Central memory CD8-positive, alpha-beta T cell (primary cell): ENCODE data around the gene ST3GAL3.

Source experiments
- ATAC-seq: fragments of 150-1000 bp; cut with Tn5 transposase; replicated peaks from 2 replicates; pipeline ENCODE4 v1.10.0; 2022; ENCODE audit warnings: mild to moderate bottlenecking, moderate FRiP score, moderate number of reproducible peaks; ENCODE audit not compliant: poor library complexity, severe bottlenecking; ENCODE audit errors: extremely low read depth
- DNase-seq, 2 donors: peaks; one replicate each; pipeline ENCODE4 v3.0.0; 2021; ENCODE audit warnings: low spot score in 2 of 2
- H3K27ac Mint-ChIP-seq: one replicate; pipeline ENCODE4 v1.8.0; 2022; ENCODE audit warnings: low read depth, mild to moderate bottlenecking, moderate library complexity, mixed read lengths
- H3K27me3 Mint-ChIP-seq: one replicate; pipeline ENCODE4 v1.8.0; 2022; ENCODE audit warnings: mixed read lengths
- H3K36me3 Mint-ChIP-seq: one replicate; pipeline ENCODE4 v1.8.0; 2022; ENCODE audit warnings: mild to moderate bottlenecking, moderate library complexity, mixed read lengths; ENCODE audit not compliant: insufficient read depth
- H3K4me1 Mint-ChIP-seq: one replicate; pipeline ENCODE4 v1.8.0; 2022; ENCODE audit warnings: mixed read lengths
- H3K4me3 Mint-ChIP-seq: one replicate; pipeline ENCODE4 v1.8.0; 2022; ENCODE audit warnings: mild to moderate bottlenecking, moderate library complexity, mixed read lengths
- H3K9me3 Mint-ChIP-seq: one replicate; pipeline ENCODE4 v1.8.0; 2022; ENCODE audit warnings: mixed read lengths

The ST3GAL3 gene

DNA sequence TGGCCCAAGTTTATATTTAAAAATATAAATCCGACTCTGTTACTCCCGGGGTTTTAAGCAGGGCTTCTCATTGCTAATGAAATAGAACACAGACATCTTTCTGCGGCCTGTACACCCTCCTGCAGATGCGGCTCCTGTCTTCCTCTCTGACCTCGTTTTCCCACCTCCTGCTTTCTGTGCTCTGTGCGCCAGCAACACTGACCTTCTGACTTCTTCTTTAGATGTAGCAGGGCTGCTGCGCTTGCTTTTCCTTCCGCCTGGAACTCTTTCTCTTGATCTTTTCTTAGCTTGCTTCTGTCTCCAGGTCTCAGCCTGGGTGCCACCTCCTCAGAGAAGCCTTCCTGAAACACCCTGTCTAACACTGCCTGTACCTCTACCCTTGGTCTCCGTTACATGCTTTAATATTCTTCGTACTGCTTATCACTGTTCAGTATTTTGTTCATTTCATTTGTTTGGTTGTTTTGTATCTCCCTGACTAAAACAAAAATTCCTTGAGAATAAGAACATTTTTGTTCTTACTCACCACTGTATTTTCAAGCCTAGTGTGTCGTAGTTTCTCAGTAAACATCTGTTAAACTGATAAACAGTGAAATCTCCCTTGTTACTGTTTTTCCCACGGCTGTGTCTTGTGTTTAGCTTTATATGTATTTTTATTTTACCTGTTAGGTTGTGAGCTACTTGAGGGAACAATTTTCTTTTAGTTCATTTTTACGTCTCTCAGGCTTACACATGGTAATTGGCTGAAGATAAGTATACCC lies 79.0 kb downstream of the ST3GAL3 start:
- peaks cover 11% of the 10 kb centered on the region for H3K4me1 Mint-ChIP-seq
- H3K27me3 Mint-ChIP-seq: no peaks in the 10 kb centered on the region
- H3K27ac Mint-ChIP-seq: no peak overlapping the region
- ATAC-seq (no peak), DNase-seq (no peak)
- H3K9me3 Mint-ChIP-seq: no peaks in the 10 kb centered on the region
- no peak overlapping the region for H3K4me3 Mint-ChIP-seq
- H3K36me3 Mint-ChIP-seq: peaks cover 2% of the 10 kb centered on the region

DNA sequence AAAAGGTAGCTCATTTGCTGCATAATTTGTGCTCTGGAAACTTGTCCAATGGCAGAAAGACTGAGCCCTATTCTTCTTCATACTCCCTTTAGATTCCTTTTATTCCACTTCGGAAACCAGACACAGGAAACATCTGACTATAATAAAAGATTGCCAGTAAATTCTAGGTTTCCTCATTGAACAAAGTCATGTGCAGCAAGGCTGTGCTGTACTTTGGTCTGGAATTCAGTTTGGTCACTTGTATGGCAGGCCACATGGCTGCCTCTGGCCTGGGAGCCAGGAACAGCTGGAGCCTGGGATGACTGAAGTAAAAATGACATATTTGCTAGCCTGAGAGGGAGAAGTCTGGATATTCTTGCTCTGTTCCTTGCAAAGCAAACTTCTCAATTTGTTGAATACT lies 79.6 kb downstream of the ST3GAL3 start:
- Mint-ChIP-seq H3K36me3 (peaks cover 2% of the 10 kb centered on the region), H3K4me1 (peaks cover 11% of the 10 kb centered on the region), H3K9me3 (no peaks in the 10 kb centered on the region), H3K27ac (no peak overlapping the region), H3K4me3 (no peak overlapping the region), H3K27me3 (no peaks in the 10 kb centered on the region)
- ATAC-seq (no peak), DNase-seq (no peak)

DNA sequence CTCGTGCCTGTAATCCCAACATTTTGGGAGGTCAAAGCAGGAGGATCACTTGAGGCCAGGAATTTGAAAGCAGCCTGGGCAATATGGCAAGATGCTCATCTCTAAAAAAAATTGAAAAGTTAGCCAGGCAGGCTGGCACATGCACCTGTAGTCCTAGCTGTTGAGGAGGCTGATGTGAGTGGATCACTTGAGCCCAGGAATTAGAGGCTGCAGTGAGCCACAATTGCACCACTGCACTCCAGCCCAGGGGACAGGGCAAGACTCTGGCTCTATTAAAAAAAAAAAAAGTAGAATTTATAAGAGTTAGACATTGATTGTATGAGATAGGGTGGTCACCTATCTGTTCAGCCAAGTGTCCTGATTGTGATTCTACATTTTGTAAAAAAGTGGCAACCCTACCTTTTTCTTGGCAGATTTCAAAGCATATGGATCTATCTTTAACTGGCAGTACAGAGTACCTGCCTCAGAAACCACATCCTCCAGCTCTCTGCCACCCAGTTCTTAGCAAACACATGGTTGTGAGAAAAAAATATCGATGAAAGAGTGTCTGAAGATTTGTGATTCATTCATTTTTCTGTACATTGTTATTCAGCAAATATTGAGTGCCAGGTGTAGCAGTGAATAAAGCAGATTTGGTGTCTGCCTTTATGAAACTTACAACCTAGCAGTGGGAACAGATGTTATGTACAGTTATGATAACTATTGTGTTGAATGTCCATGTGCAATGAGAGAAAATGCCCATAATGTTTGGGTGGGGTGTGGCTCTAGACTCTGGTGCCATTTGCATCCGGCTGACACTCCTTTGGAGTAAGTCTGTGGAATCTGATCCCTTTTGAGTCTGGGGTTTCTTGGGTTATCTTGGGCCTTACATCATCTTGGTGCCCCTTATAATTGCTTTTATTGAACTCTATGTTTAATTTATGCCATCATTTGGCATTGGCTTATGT lies 82.5 kb downstream of the ST3GAL3 start:
- Mint-ChIP-seq H3K9me3 (no peaks in the 10 kb centered on the region), H3K4me1 (peaks cover 11% of the 10 kb centered on the region), H3K4me3 (no peak overlapping the region), H3K27ac (peak overlapping the region; percentile 54), H3K36me3 (no peaks in the 10 kb centered on the region), H3K27me3 (no peaks in the 10 kb centered on the region)
- DNase-seq (no peak), ATAC-seq (peak; percentile 49)

DNA sequence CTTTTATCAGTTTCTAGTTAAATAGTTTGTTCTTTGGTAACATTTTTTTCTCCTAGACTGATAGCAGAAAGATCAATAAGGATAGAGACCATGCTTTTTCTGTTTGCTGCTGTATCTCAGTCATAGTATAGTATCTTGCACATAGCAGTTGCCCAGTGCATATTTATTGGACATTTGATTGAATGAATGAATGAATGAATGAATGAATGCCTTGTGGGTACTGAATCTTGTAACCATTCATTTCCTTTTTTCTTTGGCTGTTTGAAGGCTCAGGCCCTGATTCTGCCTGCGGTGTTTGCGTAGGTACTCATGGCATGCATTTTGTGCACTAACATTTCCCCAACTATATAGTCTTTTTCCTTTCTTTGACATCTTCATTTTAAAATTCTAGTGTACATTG lies 83.9 kb downstream of the ST3GAL3 start:
- Mint-ChIP-seq H3K4me1 (peaks cover 11% of the 10 kb centered on the region), H3K27ac (peak overlapping the region; percentile 56)
- ATAC-seq: no peak

DNA sequence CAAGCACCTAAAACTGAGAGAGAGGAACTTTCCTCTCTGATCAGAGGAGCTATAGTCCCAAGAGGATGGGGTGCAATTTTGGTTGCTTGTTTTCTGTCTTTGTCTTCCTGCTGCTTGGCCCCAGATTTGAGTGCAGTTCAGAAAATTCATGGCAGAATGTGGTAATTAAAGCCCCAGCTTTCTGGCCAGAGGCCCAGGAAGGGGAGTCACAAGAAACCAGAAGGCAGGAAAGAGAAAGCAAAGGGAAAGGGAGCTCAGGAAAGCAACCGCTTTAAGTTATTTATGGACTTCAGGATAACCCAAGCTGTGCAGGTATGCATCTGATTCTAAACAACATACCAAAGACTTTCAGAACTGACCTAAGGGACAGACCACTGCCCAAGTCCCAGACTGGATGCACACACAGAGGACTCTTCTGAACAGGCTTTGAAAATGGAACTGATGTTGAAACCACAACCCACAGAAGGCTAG lies 88.8 kb downstream of the ST3GAL3 start:
- H3K9me3 Mint-ChIP-seq: no peaks in the 10 kb centered on the region
- H3K4me3 Mint-ChIP-seq: no peak overlapping the region
- H3K36me3 Mint-ChIP-seq: peaks cover 2% of the 10 kb centered on the region
- H3K27me3 Mint-ChIP-seq: no peaks in the 10 kb centered on the region
- ATAC-seq (no peak), DNase-seq (no peak)
- no peak overlapping the region for H3K27ac Mint-ChIP-seq
- peaks cover under 1% of the 10 kb centered on the region for H3K4me1 Mint-ChIP-seq

More for the DNA sequence above, 83.9 kb downstream of the ST3GAL3 start:
- Mint-ChIP-seq H3K4me3 (no peak overlapping the region), H3K27me3 (no peaks in the 10 kb centered on the region), H3K36me3 (no peaks in the 10 kb centered on the region), H3K9me3 (no peaks in the 10 kb centered on the region)
- DNase-seq: no peak

DNA sequence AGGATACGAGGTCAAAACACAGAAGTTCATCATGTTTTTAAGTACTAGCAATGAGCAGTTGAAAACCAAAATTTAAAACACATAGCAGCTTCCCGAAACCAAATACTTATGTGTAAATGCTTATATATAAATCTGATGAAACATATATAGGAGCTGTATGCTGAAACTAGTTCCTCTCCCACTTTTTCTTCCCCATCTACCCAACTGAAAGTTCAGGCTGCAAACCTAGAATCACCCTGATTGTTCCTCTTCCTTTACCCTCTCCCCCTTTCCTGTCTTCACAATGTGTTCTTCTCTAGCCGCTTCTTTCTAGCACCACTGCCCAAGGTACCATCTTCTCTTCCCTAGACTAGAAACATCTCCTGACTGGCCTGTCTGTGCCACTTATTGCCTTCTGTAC lies 90.6 kb downstream of the ST3GAL3 start:
- H3K27ac Mint-ChIP-seq: no peak overlapping the region

DNA sequence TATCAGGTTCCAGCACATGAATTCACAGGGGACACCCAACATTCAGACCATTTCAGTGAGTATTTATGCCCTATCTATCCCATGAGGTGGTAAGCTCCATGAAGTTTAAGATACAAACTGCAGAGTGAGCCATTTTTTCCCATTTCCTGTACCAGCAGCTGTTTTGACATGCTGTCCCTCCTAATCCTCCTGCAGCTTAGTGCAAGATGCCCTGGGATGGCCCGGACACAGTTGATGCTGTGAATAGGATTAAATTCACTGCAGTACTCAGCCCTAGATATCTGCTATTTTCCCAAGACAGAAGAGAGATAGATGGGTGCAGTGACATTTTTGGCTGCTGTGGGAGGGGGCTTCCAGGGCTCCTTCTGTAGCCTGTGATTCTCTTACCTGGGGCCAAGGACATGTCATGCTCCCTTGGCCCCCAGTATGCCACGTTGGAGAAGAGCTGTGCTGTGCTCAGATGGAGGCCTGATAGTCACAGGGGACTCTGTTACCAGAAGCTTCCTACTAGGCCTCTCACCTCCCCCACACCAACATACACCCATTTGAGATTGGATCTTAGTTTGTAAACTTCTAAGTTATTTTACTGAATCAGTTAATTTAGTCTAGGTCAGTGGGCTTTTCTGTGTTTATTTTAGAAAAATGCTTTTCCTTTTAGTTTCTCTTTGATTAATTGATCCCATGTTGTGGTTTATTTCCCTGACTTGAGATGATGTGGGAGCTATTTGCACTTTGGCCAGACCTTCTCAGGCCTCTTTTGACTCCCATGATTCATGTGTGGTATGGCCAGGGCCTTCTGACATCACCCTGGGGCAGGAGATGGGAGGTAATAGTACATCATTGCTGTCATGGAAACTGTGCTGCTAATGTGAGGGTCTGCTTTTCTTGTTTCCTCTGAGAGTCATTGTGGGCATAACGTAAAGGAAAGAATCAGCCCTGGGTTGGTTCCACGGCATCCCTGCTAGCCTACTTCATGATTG lies 92.6 kb downstream of the ST3GAL3 start:
- no peak for DNase-seq
- Mint-ChIP-seq H3K27me3 (no peaks in the 10 kb centered on the region), H3K4me3 (no peak overlapping the region), H3K4me1 (no peaks in the 10 kb centered on the region), H3K36me3 (peaks cover 2% of the 10 kb centered on the region), H3K27ac (no peak overlapping the region), H3K9me3 (no peaks in the 10 kb centered on the region)
- no peak for ATAC-seq

More for the DNA sequence above, 90.6 kb downstream of the ST3GAL3 start:
- H3K9me3 Mint-ChIP-seq: no peaks in the 10 kb centered on the region
- no peaks in the 10 kb centered on the region for H3K4me1 Mint-ChIP-seq
- H3K4me3 Mint-ChIP-seq: no peak overlapping the region
- no peak for ATAC-seq
- DNase-seq: no peak
- H3K36me3 Mint-ChIP-seq: peaks cover 2% of the 10 kb centered on the region
- no peaks in the 10 kb centered on the region for H3K27me3 Mint-ChIP-seq

DNA sequence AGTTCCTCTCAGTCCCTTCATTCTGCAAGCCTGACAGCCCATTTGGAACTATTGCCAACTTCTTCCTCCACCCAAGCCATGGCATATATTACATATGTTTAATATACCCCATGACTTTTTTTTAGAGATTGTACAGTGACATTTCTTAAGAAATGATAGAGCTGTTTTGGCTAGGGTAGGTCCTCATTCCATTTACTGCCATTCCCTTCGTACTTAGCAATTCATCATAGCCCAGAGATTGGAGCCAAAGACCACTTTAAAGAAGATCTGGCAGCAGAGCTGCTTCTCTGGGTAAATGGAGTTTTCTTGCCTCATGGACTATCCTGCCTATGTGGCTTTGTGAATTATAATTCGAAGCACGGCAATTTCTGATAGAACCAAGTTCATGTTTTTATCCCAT lies 93.4 kb downstream of the ST3GAL3 start:
- no peaks in the 10 kb centered on the region for H3K9me3 Mint-ChIP-seq
- no peak overlapping the region for H3K4me3 Mint-ChIP-seq
- DNase-seq (no peak), ATAC-seq (no peak)
- H3K27me3 Mint-ChIP-seq: no peaks in the 10 kb centered on the region
- peaks cover 2% of the 10 kb centered on the region for H3K36me3 Mint-ChIP-seq
- no peaks in the 10 kb centered on the region for H3K4me1 Mint-ChIP-seq
- H3K27ac Mint-ChIP-seq: no peak overlapping the region

DNA sequence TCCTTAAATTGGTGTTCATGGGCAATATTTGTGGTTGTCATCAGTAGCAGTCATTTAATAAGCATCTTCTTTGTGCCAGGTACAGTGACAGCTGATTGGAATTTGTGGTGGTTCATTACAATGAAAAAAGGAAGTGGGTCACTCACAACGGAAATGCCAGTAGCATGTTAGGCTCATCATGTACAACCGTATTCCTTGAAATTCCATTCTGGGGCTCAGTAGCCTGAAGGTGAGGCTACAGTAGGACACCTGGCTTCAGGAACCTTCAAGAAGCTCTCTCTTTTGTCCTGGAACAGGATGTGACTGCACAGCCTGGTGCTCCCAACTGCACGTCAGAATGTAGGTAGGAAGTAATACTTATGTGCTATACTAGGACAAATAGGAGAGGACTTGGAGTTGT lies 93.9 kb downstream of the ST3GAL3 start:
- Mint-ChIP-seq H3K36me3 (peaks cover 2% of the 10 kb centered on the region), H3K9me3 (no peaks in the 10 kb centered on the region), H3K4me1 (no peaks in the 10 kb centered on the region), H3K27me3 (no peaks in the 10 kb centered on the region), H3K27ac (no peak overlapping the region), H3K4me3 (no peak overlapping the region)
- DNase-seq (no peak), ATAC-seq (no peak)

DNA sequence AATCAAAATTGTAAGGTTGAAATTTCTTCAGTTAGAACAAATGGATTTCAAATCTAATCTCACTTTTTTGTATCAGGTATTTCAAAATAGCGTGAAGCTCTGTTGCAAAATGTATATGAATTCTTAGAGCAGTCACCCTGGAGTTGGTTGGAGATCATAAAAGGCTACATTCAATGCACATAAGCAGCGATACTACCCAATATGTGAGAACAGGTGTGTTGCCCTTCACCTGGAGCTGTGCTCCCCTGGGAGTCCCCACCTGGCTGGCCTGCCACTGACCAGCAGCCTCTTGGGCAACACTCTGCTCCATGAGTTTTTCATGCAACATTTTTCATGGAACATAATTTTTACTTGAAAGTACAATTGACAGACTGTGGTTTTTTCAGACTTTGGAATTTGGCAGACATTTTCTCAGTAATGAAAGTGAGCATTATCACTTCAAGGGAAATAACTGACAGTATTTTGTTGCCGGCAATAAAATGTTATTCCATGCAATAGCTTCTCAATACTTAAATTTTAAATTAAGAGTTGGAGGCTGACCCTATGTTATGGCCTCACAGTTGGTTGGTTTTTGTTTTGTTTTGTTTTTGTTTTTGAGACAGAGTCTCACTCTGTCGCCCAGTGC lies 95.1 kb downstream of the ST3GAL3 start:
- Mint-ChIP-seq H3K36me3 (peaks cover 2% of the 10 kb centered on the region), H3K27me3 (no peaks in the 10 kb centered on the region), H3K4me3 (no peak overlapping the region), H3K9me3 (peaks cover 1% of the 10 kb centered on the region), H3K4me1 (no peaks in the 10 kb centered on the region), H3K27ac (no peak overlapping the region)
- DNase-seq (no peak), ATAC-seq (no peak)

DNA sequence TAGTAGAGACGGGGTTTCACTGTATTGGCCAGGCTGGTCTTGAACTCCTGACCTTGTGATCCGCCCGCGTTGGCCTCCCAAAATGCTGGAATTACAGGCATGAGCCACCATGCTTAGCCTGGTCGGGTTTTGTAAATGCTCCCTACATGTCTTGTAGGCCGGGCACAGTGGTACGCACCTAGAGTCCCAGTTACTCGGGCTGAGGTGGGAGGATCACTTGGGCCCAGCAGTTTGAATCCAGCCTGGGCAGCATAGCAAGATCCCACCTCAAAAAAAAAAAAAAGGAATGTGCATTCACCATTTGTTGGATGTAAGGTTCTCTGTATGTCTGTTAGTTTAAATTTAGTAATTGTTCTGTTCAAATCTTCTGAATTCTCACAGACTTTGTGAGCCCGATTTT lies 95.8 kb downstream of the ST3GAL3 start:
- peaks cover 2% of the 10 kb centered on the region for H3K36me3 Mint-ChIP-seq
- H3K4me3 Mint-ChIP-seq: no peak overlapping the region
- no peaks in the 10 kb centered on the region for H3K4me1 Mint-ChIP-seq
- no peak for DNase-seq
- H3K27ac Mint-ChIP-seq: no peak overlapping the region
- no peak for ATAC-seq
- H3K9me3 Mint-ChIP-seq: peaks cover 6% of the 10 kb centered on the region
- H3K27me3 Mint-ChIP-seq: no peaks in the 10 kb centered on the region

DNA sequence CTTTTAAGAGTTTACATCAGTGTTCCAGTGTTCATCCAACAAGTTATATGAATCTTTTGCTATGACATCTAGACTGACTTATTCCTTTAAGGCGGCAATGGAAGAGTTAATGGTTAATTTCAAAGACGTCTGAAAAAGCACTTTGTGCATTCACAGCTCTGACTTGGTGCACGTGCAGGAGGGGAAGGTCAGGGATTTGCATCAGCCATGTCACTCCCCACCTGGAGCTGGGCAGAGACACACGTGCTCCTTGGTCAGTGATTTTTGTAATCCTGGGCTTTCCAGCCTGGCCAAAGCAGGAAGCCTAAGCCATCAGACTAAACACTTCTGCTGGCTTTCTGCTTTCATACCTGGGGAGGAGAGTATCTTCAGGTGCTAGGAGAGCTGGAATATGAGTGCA lies 96.3 kb downstream of the ST3GAL3 start:
- DNase-seq (no peak), ATAC-seq (no peak)
- H3K4me3 Mint-ChIP-seq: no peak overlapping the region
- H3K27me3 Mint-ChIP-seq: no peaks in the 10 kb centered on the region
- H3K4me1 Mint-ChIP-seq: no peaks in the 10 kb centered on the region
- no peak overlapping the region for H3K27ac Mint-ChIP-seq
- peaks cover 2% of the 10 kb centered on the region for H3K36me3 Mint-ChIP-seq
- H3K9me3 Mint-ChIP-seq: peaks cover 11% of the 10 kb centered on the region
